Stimulated activated CD4-positive, alpha-beta T cell treated with anti-CD3 and anti-CD28 coated beads, Interleukin-12 subunit alpha, Interleukin-12 subunit beta, amount 100 ng/mL, for 4 hours (primary cell): Measurements from ENCODE around the gene ATP11A.

Source experiments
- DNase-seq: peaks from one replicate; pipeline ENCODE4 v3.0.0-alpha.2; 2020

Gene ATP11A

GRCh38 chr13:112803422-112803821 lies 113.6 kb downstream of the ATP11A start:
- DNase-seq: no peak

DNA sequence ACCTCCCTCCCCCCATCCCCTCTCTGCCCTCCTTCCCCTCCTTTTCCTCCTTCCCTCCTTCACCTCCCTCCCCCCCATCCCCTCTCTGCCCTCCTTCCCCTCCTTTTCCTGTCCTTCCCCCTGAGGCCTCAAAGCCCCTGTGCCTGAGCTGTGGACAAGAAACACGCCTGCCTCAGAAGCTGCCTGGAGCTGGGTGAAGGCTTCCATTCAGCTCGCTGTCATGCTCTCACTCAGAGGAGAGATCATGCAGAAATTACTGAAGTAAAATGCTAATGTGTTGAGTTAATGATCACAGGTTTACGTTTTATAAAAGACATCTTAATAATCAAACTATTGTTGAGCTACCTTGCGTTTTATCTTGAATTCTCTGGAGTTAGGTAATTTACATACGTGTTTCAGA lies 114.5 kb downstream of the ATP11A start:
- no peak for DNase-seq

DNA sequence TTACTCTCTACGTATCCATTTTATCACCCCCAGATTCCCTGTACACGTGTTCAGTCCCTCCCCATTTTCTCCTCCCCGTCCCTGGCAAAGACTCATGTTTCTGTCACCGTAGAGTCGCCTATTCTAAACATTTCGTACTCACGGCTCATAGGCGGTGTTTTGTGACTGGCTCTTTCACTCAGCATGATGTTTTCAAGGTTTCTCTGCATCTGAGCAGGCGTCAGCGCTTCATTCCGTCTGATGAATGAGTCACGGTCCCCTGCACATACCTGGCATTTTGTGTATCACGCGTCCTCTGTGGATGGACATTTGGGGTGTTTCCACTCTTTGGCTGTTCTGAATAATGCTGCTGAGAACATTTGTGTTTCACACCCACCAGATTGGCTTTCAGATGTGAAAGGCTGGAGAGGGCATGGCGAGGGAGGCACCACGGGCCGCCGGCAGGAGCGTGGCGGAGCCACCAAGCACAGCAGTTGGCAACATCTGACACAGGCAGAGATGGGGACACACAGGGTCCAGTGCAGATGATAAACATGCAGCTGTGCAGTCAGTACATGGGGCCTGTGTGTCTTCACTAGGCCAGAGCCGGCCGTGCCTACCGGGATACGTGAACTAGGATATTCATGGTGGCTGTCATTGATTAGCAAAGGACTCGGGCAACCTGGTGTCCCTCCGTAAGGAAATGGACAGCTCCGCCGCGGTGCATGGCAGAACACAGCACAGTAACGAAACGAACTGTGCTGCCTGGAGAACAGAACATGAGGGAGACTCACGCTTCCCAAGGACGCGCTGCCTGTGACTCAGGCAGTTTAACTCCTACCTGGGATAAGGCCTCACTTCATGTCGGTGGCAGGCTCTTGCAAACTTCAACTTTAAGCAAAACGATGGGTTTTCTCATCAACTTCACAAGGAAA lies 117.2 kb downstream of the ATP11A start:
- DNase-seq: no peak

- DNase-seq: no peak
Measured at GRCh38 chr13:112807653-112808376, 118.0 kb downstream of the ATP11A start.

GRCh38 chr13:112808377-112809140 lies 118.7 kb downstream of the ATP11A start:
- DNase-seq: no peak

DNA sequence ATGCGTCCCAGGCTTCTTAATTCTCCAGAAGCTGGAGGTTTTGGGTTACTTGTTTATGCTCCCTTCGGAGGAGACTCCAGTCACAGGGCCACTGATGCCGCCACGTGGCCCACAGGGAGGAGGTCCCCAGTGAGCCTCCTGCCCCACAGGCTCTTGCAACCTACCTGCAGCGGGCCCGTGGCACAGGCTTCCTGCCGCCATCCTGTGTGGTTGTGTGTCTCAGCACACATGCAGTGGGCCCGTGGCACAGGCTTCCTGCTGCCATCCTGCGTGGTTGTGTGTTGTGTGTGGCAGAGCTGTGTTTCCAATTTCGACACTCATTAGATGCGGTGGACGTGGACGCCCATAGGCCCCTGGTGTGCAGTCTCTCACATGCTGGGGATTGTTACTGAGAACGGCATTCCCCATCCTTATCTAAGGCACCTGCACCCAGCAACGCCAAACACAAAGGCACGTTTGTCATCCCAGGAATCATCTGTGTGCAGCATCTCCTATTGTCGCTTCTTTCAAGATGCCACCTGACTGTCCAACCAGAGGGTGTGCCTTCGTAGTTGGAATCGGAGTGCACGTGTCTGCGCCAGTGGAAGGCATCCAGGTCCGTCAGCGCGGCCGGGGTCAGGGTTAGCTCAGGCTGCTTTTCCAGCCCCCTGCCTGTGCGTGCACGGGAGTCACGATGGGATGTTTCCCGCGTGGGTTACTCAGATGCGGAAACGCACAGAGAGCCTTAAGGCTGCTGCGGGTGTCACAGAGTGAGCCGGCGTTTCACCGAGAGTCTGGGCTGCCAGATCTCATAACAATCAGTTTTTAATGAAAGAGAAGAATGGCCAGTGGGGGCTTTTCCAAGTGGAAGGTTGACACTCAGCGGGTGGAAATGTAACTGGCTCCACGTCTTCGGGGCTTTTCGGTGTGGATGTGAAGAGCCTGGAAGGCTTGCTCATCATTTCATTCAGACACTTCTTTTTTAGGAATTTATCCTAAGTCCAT lies 119.8 kb downstream of the ATP11A start:
- no peak for DNase-seq

DNA sequence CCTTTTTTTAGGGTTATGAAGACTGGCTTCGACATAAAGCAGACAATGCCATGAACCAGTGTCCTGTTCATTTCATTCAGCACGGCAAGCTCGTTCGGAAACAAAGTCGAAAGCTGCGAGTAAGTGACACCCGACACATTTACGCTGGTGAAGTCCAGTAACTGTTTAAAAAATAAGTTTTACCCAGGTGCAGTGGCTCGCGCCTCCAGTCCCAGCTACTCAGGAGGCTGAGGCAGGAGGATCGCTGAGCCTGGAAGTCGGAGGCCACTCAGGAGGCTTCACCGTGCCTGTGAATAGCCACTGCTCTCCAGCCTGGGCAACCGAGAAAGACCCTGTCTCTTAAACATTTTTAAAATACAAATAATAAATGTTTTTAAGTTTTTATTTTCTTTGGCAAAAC lies 120.8 kb downstream of the ATP11A start:
- no peak for DNase-seq

DNA sequence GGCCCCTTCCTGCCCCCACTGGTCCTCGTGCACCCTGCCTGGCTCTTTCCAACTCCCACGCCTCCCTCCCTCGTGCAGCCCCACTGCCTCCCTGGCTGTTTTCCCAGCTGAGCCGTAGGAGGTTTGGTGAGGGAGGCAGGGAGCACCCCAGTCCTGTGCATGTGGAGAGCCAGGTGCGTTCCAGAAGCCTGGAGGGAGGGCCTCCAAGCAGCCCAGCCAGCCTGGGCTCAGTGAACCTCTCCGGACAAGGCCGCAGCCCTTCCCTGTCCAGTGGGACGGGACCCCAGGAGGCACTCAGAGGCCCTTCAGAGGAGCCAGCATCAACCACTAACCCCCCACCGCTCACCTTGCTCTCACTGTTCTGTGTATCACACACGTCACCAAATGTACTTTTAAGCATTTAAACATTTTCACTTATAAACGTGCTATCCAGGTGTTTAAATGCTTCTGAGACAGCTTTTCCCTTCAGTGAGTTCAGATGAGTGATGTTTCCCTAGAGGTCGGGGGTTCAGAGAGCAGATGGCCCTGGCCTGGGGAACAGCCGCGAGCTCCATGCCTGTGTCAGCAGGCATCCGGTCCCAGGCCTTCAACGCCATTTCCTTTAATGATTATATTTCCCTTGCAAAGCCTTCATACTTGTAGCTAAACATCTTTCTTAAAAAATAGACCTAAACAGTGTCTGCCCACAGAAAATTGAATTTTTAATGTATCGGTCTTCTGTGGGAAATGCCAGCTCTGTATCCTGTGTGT lies 122.6 kb downstream of the ATP11A start:
- no peak for DNase-seq

DNA sequence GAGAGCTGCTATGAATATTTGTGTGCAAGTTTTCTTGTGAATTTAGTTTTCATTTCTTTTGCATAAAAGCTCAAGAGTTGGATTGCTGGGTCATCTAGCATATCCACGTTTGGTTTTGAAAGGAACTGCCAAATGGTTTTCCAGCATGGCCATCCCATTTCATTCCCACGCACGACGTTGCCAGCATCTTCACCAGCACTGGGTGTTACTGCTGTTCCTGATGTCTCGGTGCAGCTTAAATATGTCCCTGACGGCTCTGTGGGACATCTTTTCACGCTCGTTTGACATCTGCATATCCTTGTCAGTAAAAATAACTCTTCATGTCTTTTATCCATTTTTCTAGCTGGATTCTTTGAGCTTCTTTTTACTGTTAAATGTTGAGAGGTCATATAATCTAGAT lies 123.7 kb downstream of the ATP11A start:
- DNase-seq: no peak

- no peak for DNase-seq
Measured at GRCh38 chr13:112814905-112815585, 125.2 kb downstream of the ATP11A start.

DNA sequence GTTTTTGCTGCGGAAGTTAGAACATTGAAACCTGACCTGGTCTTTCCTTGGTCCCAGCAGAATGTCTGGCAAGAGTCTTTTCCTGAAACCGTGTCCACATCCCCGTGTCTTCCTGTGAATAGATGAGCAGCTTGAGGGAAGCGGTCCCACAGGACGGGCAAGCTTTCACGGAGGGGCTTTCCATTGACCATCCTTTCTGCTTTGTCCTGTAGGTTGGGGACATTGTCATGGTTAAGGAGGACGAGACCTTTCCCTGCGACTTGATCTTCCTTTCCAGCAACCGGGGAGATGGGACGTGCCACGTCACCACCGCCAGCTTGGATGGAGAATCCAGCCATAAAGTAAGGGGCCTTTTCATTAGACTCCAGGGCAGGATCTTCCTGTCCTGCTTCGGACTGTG lies 126.0 kb downstream of the ATP11A start:
- no peak for DNase-seq

DNA sequence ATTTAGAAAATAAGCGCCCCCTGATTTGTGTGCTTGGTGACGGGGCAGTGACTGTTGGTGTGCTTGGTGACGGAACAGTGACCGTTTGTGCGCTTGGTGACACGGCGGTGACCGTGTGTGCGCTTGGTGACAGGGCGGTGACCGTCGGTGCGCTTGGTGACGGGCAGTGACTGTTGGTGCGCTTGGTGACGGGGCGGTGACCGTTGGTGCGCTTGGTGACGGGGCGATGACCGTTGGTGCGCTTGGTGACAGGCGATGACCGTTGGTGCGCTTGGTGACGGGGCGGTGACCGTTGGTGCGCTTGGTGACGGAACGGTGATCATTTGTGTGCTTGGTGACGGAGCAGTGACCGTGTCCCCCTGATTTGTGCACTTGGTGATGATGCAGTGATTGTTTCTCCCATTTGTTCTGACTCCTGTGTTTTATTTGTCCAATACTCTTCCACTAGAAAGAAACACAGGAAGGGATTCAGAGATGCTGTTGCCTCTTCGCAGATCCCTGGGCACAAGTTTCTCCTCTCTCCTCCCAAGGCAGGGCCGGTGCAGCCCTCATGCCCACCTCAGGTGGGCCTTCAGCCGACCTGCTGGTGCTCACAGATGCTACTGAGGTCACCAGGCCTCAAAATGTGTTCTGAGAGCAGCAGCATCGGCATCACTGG lies 128.3 kb downstream of the ATP11A start:
- DNase-seq: no peak

- DNase-seq: no peak
Measured at GRCh38 chr13:112818698-112819045, 128.8 kb downstream of the ATP11A start.

DNA sequence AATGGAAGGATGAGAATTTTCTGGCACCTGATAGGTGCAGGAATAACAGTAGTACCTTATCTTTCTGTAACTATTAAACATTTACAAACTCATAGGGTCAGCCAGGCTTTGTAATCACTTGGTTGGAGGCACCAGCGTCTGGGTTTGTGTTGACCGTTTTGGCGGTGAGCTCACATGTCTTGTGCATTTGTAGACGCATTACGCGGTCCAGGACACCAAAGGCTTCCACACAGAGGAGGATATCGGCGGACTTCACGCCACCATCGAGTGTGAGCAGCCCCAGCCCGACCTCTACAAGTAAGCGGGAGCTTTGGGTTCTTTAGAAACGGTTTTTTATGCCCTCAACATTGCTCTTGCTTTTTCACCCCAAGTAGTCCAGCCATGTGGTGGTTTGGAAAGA lies 129.3 kb downstream of the ATP11A start:
- no peak for DNase-seq

DNA sequence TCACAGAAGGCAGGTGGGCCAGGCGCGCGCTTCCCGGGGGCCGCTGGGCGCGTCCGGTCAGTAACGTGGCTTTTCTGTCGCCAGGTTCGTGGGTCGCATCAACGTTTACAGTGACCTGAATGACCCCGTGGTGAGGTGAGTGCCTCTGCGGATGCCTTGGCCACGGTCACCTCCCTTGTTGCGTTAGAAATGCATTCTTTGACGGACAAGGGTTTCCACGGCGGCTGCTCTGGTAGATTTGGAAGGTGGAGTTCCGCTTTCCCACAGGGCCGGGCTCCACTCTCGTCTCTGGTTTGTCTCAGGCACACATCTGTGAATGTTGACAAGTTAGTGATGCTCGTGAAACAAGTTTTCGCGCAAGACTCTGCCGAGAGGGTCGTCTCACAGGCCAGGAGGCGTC lies 130.0 kb downstream of the ATP11A start:
- no peak for DNase-seq

DNA sequence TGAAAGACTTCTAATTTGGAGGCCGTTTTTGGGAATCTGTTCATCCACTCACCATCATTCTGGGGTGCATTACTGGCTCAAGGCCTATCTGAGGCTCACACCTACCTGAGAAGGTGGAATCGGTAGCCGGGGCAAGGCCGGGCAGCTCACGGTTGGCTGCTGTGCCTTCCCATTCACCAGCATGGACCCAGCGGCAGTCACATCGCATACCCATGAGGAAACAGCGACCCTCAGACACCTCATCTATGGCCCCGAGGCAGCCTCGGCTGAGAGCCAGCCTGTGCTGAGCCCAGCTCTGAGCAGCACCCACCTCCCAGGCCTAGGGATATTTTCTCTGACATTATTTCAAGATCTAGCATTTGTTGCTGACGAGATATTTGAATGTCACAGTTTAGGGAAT lies 130.5 kb downstream of the ATP11A start:
- DNase-seq: no peak

GRCh38 chr13:112821340-112822055 lies 131.7 kb downstream of the ATP11A start:
- no peak for DNase-seq

DNA sequence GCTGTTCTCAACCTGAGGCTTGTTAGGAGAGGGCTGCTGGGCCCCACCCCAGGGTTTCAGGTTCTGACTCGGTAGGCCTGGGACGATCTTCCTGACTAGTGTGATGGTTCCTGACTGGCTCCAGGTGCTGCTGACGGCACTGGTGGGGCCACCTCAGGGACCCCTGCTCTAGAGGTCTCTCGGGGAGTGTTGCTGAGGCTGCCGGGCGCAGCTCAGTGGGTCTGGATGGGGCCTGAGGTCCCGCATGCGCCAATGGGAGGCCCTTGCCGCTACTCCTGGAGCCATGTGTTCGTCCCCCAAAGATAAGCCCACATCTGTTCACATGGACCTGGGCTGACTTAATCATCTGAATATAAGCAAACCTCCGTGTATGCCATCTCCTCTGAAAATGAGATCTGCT lies 133.0 kb downstream of the ATP11A start:
- no peak for DNase-seq

DNA sequence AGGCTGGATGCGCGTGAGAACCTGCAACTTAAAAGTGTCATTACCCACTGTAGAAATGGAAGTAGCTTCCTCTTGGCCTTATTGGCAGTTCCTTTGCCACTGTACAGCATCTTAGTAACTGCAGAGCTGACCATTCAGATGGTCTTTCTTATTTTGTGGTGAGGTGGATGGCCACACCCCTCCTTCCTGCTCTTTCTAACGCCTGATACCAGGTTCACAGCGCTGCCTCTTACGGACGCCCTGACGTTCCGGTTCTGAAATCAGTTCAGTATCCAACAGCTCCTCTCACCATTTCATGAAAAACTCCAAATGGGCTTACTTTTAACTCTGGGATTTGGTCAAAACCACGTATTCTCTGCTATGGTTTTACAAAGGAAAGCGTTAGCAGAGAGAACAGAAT lies 134.6 kb downstream of the ATP11A start:
- DNase-seq: no peak

DNA sequence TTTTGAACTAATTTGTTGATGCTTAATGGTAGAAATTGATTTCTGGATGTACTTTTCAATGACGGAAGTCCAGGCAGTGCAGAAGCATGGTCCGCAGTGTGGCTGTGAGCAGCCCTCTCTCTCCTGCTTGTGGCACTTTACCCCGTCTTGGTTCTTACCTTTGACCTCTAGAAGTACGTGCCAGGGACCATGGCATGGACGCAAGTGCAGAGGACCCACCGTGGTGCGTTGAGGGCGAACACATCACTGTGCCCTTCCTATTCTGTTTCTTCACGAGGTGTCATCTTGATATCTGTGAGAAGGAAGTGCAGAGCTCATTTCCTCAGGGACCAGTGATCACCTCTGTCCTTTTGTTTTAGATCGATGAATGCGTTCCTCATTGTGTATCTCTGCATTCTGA lies 135.2 kb downstream of the ATP11A start:
- DNase-seq: no peak
